HepG2 (cell line): Measurements from ENCODE around the gene HINT2. TPM values are rescaled to one million over a fixed set of nuclear protein-coding genes. Genes with fewer than 3 reads are reported as not detected.

Experiments
- AGO2 ChIP-seq: fragments of 200-400 bp; formaldehyde crosslinking; optimal IDR thresholded peaks from 2 replicates; pipeline ENCODE3; 2017; ENCODE audit warnings: mild to moderate bottlenecking, low read depth, low read length, moderate library complexity
- BHLHE40 ChIP-seq: IDR thresholded peaks from 2 replicates; pipeline ENCODE4 v1.6.1; 2011; ENCODE audit warnings: low read length, improper control_type of control experiment
- PAWR ChIP-seq: sonication (generic); formaldehyde crosslinking; IDR thresholded peaks from 2 replicates; pipeline ENCODE4 v1.4.0; 2020; ENCODE audit warnings: missing genetic modification reagents, mild to moderate bottlenecking, borderline replicate concordance
- PAX8 ChIP-seq: sonication (generic); formaldehyde crosslinking; IDR thresholded peaks from 2 replicates; pipeline ENCODE4 v1.8.0; 2022; ENCODE audit warnings: mild to moderate bottlenecking, missing genetic modification reagents, borderline replicate concordance
- STAG1 ChIP-seq: sonication (generic); formaldehyde crosslinking; IDR thresholded peaks from 2 replicates; pipeline ENCODE4 v1.4.0; 2020; ENCODE audit warnings: missing genetic modification reagents
- ZFP36L1 ChIP-seq: sonication (generic); formaldehyde crosslinking; IDR thresholded peaks from 2 replicates; pipeline ENCODE4 v1.8.0; 2022; ENCODE audit warnings: mild to moderate bottlenecking, missing genetic modification reagents, moderate library complexity
- ZNF501 ChIP-seq: sonication (generic); formaldehyde crosslinking; IDR thresholded peaks from 2 replicates; pipeline ENCODE4 v1.5.1; 2020; ENCODE audit warnings: mild to moderate bottlenecking, moderate library complexity, missing genetic modification reagents
- ZNF557 ChIP-seq: sonication (generic); formaldehyde crosslinking; IDR thresholded peaks from 2 replicates; pipeline ENCODE4 v1.4.0; 2020; ENCODE audit warnings: missing genetic modification reagents
- ZNF567 ChIP-seq: sonication (generic); formaldehyde crosslinking; IDR thresholded peaks from 2 replicates; pipeline ENCODE4 v1.8.1; 2023; ENCODE audit warnings: mild to moderate bottlenecking, missing genetic modification reagents, borderline replicate concordance
- ZNF589 ChIP-seq: sonication (generic); formaldehyde crosslinking; conservative IDR thresholded peaks from 2 replicates; pipeline ENCODE4 v1.8.0; 2022; ENCODE audit warnings: mild to moderate bottlenecking, moderate library complexity, missing genetic modification reagents
- ZNF781 ChIP-seq: sonication (generic); formaldehyde crosslinking; IDR thresholded peaks from 2 replicates; pipeline ENCODE4 v1.5.1; 2020; ENCODE audit warnings: borderline replicate concordance, mild to moderate bottlenecking, missing genetic modification reagents; ENCODE audit errors: not compliant biosample characterization
- ZNF879 ChIP-seq: sonication (generic); formaldehyde crosslinking; IDR thresholded peaks from 2 replicates; pipeline ENCODE4 v1.8.1; 2023; ENCODE audit warnings: missing genetic modification reagents
- polyA plus RNA-seq, 8 experiments: library from polyadenylated mRNA; depleted of rRNA in 3 of 8; stranded (reverse) in 7 of 8; unstranded in 1 of 8; fragments of >200 nt; fragmentation: Illumina TruSeq in 4 of 8; extraction: Trizol in 4 of 8; gene quantifications; 2 replicates each; pipeline versions ENCODE4 v1.2.1 to v1.2.3, GENCODE V29; 2011 to 2016; ENCODE audit warnings: low read depth in 4 of 8, missing spikeins in 1 of 8, mixed read lengths in 1 of 8; ENCODE audit not compliant: insufficient read depth in 1 of 8
- total RNA-seq, 5 experiments: library from RNA; depleted of rRNA; stranded (reverse); fragments of >200 nt; fragmentation: Illumina TruSeq; extraction: Trizol; gene quantifications; 2 replicates each; pipeline ENCODE4 v1.2.3, GENCODE V29; 2016; ENCODE audit warnings: low read depth in 1 of 5
- TF ChIP-seq, protein P1 (sequence below): sonication (generic); formaldehyde crosslinking; IDR thresholded peaks from 2 replicates; pipeline ENCODE4 v1.4.0; 2020; ENCODE audit warnings: low read depth, missing genetic modification reagents
- TF ChIP-seq, protein P2 (sequence below): sonication (generic); formaldehyde crosslinking; IDR thresholded peaks from 2 replicates; pipeline ENCODE4 v1.5.0; 2020; ENCODE audit warnings: missing genetic modification reagents, mild to moderate bottlenecking, borderline replicate concordance
- TF ChIP-seq, protein P3 (sequence below): sonication (generic); formaldehyde crosslinking; IDR thresholded peaks from 2 replicates; pipeline ENCODE4 v1.5.0; 2020; ENCODE audit warnings: missing genetic modification reagents, mild to moderate bottlenecking, borderline replicate concordance
- TF ChIP-seq, protein P4 (sequence below): IDR thresholded peaks from 2 replicates; pipeline ENCODE4 v1.6.1; 2018; ENCODE audit warnings: missing genetic modification reagents, mild to moderate bottlenecking, missing compliant biosample characterization
- TF ChIP-seq, protein P5 (sequence below), 2 experiments: sonication (generic) in 1 of 2; formaldehyde crosslinking in 1 of 2; IDR thresholded peaks; 2 replicates each; pipeline versions ENCODE4 v1.4.0 to v1.6.1; 2018 to 2020; ENCODE audit warnings: missing genetic modification reagents in 2 of 2, borderline replicate concordance in 1 of 2, low read depth in 1 of 2, mild to moderate bottlenecking in 1 of 2, missing biosample characterization in 1 of 2

HINT2 gene
- total and polyA plus RNA-seq, 2 of the 13 experiments (the other 11 are each of a cell fraction or from before 2014, with no cell fraction given), result 37.9 to 56.2 TPM

DNA sequence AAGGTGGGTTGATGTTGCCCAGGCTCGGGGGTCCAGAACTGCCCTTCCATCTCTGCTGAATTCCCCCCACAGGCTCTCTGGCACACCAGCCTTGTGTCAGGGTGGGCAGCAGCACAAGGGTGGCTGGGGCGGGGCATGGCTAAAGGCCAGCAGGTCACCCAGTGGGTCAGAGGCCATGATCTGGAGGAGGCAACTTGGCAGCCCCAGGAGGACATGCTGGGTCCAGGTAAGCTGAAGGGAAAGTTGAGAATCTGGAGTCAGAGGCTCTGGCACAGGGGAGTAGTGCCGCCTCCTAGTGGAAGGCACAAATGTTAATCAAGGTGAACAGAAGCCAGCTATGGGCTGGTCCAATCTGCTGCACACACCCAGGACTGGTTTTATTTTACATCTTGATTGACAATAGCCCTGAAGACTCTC, 20.4 kb upstream of the HINT2 start (continued):
- TF ChIP-seq, protein P1, sequence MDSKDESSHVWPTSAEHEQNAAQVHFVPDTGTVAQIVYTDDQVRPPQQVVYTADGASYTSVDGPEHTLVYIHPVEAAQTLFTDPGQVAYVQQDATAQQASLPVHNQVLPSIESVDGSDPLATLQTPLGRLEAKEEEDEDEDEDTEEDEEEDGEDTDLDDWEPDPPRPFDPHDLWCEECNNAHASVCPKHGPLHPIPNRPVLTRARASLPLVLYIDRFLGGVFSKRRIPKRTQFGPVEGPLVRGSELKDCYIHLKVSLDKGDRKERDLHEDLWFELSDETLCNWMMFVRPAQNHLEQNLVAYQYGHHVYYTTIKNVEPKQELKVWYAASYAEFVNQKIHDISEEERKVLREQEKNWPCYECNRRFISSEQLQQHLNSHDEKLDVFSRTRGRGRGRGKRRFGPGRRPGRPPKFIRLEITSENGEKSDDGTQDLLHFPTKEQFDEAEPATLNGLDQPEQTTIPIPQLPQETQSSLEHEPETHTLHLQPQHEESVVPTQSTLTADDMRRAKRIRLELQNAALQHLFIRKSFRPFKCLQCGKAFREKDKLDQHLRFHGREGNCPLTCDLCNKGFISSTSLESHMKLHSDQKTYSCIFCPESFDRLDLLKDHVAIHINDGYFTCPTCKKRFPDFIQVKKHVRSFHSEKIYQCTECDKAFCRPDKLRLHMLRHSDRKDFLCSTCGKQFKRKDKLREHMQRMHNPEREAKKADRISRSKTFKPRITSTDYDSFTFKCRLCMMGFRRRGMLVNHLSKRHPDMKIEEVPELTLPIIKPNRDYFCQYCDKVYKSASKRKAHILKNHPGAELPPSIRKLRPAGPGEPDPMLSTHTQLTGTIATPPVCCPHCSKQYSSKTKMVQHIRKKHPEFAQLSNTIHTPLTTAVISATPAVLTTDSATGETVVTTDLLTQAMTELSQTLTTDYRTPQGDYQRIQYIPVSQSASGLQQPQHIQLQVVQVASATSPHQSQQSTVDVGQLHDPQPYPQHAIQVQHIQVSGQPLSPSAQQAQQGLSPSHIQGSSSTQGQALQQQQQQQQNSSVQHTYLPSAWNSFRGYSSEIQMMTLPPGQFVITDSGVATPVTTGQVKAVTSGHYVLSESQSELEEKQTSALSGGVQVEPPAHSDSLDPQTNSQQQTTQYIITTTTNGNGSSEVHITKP, result no peak
- TF ChIP-seq BHLHE40, result no peak
- TF ChIP-seq ZNF501 (CRISPR knock-in tag), result 0 out of 2 replicates have a peak, but pooled peaks have one; percentile 12
- TF ChIP-seq ZNF567 (CRISPR knock-in tag), result no peak
- TF ChIP-seq, protein P2, sequence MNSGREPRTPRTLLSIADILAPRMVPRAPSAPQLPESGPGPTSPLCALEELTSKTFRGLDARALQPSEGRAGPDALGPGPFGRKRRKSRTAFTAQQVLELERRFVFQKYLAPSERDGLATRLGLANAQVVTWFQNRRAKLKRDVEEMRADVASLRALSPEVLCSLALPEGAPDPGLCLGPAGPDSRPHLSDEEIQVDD (CRISPR knock-in tag), result no peak
- no peak for TF ChIP-seq PAWR (CRISPR knock-in tag)
- TF ChIP-seq, protein P3, sequence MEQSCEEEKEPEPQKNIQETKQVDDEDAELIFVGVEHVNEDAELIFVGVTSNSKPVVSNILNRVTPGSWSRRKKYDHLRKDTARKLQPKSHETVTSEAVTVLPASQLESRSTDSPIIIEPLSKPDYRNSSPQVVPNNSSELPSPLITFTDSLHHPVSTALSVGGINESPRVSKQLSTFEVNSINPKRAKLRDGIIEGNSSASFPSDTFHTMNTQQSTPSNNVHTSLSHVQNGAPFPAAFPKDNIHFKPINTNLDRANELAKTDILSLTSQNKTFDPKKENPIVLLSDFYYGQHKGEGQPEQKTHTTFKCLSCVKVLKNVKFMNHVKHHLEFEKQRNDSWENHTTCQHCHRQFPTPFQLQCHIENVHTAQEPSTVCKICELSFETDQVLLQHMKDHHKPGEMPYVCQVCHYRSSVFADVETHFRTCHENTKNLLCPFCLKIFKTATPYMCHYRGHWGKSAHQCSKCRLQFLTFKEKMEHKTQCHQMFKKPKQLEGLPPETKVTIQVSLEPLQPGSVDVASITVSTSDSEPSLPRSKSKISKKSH (CRISPR knock-in tag), result 0 out of 2 replicates have a peak, but pooled peaks have one; percentile 40
- TF ChIP-seq ZNF589 (CRISPR knock-in tag), result no peak
- TF ChIP-seq PAX8 (CRISPR knock-in tag), result 0 out of 2 replicates have a peak, but pooled peaks have one; percentile 40
- TF ChIP-seq ZNF781, result no peak
- TF ChIP-seq ZNF879, result no peak
- no peak for TF ChIP-seq ZNF557 (CRISPR knock-in tag)
- 0 out of 2 replicates have a peak, but pooled peaks have one; percentile 8 for TF ChIP-seq STAG1 (CRISPR knock-in tag)
- TF ChIP-seq AGO2, result no peak
- TF ChIP-seq ZFP36L1, result no peak
- TF ChIP-seq, protein P4, sequence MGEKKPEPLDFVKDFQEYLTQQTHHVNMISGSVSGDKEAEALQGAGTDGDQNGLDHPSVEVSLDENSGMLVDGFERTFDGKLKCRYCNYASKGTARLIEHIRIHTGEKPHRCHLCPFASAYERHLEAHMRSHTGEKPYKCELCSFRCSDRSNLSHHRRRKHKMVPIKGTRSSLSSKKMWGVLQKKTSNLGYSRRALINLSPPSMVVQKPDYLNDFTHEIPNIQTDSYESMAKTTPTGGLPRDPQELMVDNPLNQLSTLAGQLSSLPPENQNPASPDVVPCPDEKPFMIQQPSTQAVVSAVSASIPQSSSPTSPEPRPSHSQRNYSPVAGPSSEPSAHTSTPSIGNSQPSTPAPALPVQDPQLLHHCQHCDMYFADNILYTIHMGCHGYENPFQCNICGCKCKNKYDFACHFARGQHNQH (CRISPR knock-in tag), result no peak
- TF ChIP-seq, protein P5, sequence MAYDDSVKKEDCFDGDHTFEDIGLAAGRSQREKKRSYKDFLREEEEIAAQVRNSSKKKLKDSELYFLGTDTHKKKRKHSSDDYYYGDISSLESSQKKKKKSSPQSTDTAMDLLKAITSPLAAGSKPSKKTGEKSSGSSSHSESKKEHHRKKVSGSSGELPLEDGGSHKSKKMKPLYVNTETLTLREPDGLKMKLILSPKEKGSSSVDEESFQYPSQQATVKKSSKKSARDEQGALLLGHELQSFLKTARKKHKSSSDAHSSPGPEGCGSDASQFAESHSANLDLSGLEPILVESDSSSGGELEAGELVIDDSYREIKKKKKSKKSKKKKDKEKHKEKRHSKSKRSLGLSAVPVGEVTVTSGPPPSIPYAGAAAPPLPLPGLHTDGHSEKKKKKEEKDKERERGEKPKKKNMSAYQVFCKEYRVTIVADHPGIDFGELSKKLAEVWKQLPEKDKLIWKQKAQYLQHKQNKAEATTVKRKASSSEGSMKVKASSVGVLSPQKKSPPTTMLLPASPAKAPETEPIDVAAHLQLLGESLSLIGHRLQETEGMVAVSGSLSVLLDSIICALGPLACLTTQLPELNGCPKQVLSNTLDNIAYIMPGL (CRISPR knock-in tag; IDR thresholded peaks at IDR 0.05; ENCODE audit: borderline replicate concordance in 1 of 2, low read depth in 1 of 2), result no peak
